ENCODE results near the gene ATP2A2. TPM values are rescaled to one million over a fixed set of nuclear protein-coding genes. Genes with fewer than 3 reads are reported as not detected.

Gene ATP2A2
- total and polyA plus RNA-seq, 8 donors: 118 to 258 (median 143) TPM

- ATAC-seq (no peak), DNase-seq (no peak)
- Histone ChIP-seq H3K9me3 (no peaks in the 10 kb centered on the region), H3K4me3 (no peak overlapping the region), H3K4me1 (peaks cover 0 to 20% of the 10 kb centered on the region in 2 donors), H3K27ac (peak overlapping the region in 1 of 2 donors; percentile 66), H3K36me3 (no peaks in the 10 kb centered on the region), H3K27me3 (no peaks in the 10 kb centered on the region)
- intact Hi-C loops (cut with DNase I): no loop called here
- TF ChIP-seq CTCF (IDR thresholded peaks at IDR 0.05): no peak
These were observed 80.2 kb downstream of the ATP2A2 start for GRCh38 chr12:110361216-110361615.

GRCh38 chr12:110365489-110366320, 84.7 kb downstream of the ATP2A2 start:
- intact Hi-C loops (cut with DNase I): no loop called here
- Histone ChIP-seq H3K4me3 (no peak overlapping the region), H3K9me3 (no peaks in the 10 kb centered on the region), H3K36me3 (peaks cover 0 to 7% of the 10 kb centered on the region in 2 donors), H3K4me1 (peaks cover 0 to 23% of the 10 kb centered on the region in 2 donors), H3K27me3 (no peaks in the 10 kb centered on the region), H3K27ac (no peak overlapping the region)
- ATAC-seq (no peak), DNase-seq (no peak)
- no peak for TF ChIP-seq CTCF (IDR thresholded peaks at IDR 0.05)

GRCh38 chr12:110366321-110367142, 85.5 kb downstream of the ATP2A2 start:
- no peak for TF ChIP-seq CTCF (IDR thresholded peaks at IDR 0.05)
- Histone ChIP-seq H3K9me3 (no peaks in the 10 kb centered on the region), H3K27ac (peak overlapping the region in 1 of 2 donors; percentile 39), H3K4me3 (no peak overlapping the region), H3K4me1 (peaks cover 5 to 22% of the 10 kb centered on the region in 2 donors), H3K27me3 (no peaks in the 10 kb centered on the region), H3K36me3 (peaks cover 0 to 16% of the 10 kb centered on the region in 2 donors)
- intact Hi-C loops (cut with DNase I): no loop called here
- ATAC-seq (no peak), DNase-seq (peak in 1 of 4 donors; percentile 26)

DNA sequence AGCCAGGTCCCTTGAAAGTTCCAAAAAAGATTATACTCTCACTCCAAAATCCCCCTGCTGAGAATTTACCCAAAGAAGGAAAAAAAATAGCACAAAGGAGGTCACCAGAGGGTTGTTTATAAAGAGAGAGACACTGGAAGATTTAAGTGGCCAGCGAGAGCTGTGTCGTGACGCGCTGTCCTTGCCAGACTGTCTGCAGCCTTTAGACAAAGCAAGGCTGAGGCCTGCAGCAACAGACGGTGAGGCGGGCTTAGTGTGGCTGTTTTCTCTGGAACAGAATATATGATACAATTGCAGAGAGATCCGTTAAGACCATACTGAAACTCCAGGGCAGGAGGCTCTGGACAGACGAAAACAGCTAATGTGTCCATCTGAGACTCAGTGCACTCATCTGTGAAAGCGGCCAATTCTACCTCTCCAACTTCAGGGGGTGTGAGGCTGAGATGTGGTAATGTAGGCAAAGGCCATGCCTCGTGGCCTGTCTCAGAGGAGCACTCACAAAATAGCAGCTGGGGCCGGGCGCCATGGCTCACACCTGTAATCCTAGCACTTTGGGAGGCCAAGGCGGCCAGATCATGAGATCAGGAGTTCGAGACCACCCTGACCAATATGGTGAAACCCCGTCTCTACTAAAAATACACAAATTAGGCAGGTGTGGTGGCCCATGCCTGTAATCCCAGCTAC, 86.3 kb downstream of the ATP2A2 start:
- Histone ChIP-seq H3K9me3 (no peaks in the 10 kb centered on the region), H3K4me3 (no peak overlapping the region), H3K4me1 (peaks cover 8 to 14% of the 10 kb centered on the region in 2 donors), H3K36me3 (peaks cover 0 to 23% of the 10 kb centered on the region in 2 donors), H3K27ac (peak overlapping the region in 1 of 2 donors; percentile 39), H3K27me3 (no peaks in the 10 kb centered on the region)
- DNase-seq: peak in 2 of 4 donors; percentile 46 to 73
- no peak for TF ChIP-seq CTCF (IDR thresholded peaks at IDR 0.05)
- intact Hi-C loops (cut with DNase I): no loop called here
- no peak for ATAC-seq
